Activated CD4-positive, CD25-positive, alpha-beta regulatory T cell treated with anti-CD3 and anti-CD28 coated beads, Interleukin-2, amount 50 U/mL, for 16 hours (primary cell): ENCODE measurements around the gene FKBP9.
"Not testable (repeated sequence)": the region's sequence is repeated elsewhere in the genome, so short reads cannot be mapped to it uniquely, and the experiment has no call there.

ENCODE experiments used
- DNase-seq: peaks from one replicate; pipeline ENCODE4 v3.0.0-alpha.2; 2020; ENCODE audit warnings: low read depth, low spot score

The FKBP9 gene

DNA sequence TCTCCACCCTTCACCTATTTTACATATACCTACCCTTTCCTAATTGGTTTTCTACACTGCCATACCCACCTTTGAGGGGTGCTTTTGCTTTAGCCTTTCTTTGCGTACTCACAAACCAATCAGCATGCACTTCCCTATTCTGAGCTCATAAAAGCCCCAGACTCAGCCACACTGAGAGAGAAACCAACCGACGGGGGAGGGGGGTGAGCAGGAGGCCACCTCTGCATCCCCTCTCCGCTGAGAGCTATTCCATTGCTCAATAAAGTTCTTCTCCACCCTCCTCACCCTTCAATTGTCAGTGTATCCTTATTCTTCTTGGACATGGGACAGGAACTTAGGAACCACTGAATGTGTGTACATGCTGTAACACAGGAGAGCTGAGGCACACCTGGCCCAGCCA is 9.0 kb upstream of the FKBP9 start:
- DNase-seq = no peak

DNA sequence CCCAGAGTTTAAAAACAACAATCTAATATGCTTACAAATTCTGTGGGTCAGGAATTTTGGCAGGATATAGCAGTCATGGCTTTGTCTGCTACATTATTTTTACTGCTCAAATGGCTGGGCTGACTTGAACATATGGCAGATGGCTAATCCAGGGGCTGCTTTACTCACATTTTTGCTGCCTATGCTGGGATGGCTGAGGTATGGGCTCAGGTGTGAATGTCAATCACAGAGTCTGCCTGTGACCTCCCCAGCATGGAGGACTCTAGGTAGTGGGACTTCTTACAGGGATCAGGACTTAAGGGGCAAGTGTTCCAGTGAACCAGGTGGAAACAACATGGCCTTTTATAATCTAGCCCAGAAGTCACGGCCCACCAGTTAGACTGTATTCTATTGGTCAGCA is 4.4 kb upstream of the FKBP9 start:
- no peak for DNase-seq

DNA sequence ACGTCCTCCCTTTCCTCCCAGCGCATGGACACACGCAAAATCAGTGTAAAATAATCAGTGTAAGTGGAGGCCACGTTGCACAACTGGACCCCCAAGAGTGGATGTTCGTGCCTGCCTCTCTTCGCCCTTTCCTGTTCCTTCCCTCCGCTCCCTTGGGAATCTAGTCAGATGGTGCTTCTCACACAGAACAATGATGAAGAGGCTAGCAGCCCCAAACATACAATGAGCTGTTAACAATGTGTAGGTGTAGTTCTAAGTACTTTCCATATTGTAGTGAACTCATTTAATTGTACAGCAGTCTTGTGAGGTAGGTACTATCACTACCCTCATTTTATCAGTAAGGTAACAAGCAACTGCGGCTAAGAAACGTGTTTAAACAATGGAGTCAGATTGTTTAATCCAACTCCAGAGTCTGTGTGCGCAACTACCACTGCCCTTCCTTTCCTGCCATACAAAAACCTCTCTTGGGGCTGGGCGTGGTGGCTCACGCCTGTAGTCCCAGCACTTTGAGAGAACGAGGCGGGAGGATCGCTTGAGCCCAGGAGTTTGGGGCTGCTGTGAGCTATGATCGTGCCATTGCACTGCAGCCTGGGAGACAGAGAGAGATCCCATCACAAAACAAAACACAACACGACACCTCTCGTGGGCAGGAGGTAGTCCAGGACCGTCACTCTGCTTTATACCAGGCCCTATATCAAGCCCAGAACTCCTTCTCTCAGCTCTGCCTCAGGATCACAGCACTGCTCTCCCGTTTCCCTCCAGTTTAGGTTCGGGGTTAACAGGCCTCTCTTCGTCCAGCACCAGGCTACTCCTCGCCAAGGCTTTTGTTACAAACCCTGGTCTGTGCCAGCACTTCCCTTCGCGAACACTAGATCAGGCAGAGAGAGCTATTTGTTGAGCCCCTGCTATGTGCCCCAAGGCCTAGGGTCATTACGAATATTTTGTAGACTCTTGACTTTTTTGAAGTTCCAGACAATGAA is 1.1 kb downstream of the FKBP9 start:
- DNase-seq = no peak

DNA sequence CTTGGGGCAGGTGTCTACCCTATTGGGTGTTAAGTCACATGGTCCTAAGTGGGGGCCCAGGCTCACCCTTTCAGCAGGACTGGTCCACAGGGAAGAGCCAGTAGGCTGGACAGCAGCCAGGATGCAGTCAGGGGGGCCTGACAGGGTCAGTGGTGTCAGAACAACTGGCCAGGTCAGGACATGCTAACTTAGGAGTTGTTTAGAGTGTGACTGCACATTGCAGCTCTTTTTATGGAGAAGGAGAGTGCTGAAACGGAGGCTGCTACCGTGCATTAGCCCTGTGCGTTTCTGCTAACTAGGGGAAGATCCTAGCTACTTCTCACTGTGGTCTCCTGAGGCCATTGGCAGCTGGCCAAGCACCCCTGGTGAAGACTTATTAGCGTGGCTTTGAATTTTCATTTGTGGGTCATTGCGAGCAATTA is 6.7 kb downstream of the FKBP9 start:
- DNase-seq = not testable (repeated sequence)

DNA sequence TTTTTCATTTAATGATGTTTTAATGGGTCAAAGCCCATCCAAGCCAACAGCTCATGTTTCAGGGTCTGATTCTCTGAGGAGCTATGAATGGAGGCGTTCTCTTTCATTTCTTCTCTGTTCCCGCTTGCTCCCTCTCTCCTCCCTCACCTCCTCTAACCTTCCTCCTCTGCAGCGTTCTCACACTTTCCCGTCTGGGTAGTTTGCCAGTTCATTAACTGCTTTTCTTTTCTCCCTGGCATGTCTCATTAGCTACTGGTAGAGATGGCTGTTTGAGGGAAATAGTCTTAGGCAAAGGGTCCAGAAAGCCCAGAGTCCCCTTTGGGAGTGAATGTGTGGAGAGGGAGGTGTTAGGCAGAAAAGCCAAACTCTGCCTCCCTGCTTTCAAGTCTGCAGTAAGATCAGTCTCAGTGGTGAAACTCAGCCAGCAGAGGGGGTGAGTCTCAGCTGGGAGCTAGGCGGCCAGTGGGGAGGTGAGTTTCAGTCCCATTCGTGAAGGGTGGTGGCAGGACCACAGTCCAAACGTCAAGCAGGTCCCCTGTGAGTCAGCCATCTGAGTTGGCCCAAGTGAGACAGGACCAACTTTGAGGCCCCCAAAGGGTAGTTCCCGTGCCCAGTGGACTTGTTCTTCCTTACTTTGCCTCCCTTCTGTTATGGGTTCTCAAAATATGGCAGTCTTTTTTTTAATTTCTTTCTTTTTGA is 7.4 kb downstream of the FKBP9 start:
- not testable (repeated sequence) for DNase-seq

DNA sequence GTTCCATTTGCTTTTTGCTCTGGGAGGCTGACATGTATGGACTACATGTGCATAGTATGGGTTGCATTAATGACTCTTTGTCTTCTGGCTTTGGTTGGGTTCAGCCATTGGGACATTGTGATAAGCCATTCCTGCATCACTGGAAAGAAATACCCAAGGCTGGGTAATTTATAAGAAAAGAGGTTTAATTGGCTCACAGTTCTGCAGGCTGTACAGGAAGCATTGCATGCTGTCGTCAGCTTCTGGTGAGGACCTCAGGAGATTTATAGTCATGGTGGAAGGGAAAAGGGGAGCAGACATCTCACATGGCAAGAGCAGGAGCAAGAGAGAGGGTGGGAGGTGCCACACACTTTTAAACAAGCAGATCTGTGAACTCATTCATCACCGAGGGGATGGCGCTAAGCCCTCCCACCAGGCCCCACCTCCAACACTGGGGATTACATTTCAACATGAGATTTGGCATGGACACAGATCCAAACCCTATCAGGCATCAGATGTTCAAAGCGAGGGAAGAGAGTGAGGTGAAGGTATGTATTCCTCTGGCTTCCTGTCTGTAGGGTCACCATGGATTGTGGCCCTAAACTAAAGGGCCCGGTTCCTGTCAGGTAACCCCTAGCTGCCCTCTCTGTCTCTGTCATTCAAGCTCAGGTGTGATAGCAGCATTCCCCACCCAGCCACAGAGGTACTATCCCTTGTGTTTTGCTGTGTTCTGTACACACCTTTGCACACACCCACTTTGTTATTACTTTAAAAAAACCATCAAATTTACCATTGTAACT is 9.4 kb downstream of the FKBP9 start:
- not testable (repeated sequence) for DNase-seq

DNA sequence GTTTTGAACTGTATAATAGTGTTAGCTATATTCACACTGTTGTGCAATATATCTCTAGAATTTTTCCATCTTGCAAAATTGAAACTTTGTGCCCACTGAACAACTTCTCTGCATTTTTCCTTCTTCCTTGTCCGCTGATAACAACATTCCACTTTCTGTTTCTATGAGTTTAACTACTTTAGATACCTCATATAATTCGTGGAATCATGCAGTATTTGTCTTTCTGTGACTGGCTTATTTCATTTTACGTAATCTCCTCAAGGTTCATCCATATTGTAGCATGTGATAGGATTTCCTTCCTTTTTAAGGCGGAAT is 10.0 kb downstream of the FKBP9 start:
- DNase-seq = not testable (repeated sequence)

DNA sequence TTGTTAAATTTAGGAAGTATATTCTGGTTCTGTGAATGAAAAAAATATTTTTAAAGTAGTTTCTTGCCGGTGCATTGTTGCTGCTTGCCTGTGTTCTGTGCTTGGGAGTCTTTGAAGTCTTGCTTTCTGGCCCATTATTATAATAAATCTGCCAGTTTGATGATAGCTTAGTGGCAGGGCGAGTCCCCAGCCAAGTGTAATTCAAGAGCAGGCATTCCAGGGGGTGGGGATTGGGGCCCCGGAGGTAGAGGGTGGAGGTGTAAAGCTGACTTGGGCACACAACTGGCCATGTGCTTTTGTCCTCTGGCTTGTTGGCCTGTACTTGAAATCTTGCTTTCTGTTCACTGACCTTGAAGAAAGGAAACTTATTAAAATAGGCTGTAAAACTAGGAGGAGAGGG is 14.7 kb downstream of the FKBP9 start:
- DNase-seq = not testable (repeated sequence)

DNA sequence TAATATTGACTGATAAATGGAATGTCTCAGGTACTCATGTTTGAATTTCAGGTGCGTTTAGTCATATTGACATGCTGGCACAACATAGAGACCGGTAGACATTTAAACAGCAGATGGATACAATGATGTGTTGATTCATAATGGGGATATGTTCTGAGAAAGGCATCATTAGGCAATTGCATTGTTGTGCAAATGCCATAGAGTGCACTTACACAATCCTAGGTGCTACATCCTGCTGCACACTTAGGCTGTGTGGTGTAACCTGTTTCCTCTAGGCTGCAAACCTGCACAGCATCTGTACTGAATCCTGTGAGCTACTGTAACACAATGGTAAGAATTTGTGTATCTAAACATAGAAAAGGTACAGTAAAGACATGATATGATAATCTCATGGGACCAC is 19.9 kb downstream of the FKBP9 start:
- DNase-seq = not testable (repeated sequence)

DNA sequence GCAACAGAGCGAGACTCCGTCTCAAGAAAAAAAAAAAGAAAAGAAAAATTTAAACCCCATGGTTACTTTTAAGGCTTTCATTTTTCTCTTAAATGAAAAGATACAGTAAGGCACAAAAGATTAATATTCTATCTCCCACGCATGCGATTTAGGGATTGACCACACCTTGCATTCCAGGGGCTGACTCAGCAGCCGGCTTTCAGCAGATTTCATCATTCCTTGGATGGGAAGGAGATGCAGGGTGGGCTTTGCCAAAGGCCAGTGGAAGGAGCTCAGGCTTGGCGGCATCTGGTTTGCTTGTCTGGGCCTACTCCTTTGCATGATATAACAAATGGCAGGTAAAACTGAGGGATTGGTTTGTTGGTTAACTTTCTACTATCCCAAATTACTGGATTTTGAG is 22.0 kb downstream of the FKBP9 start:
- DNase-seq = not testable (repeated sequence)

DNA sequence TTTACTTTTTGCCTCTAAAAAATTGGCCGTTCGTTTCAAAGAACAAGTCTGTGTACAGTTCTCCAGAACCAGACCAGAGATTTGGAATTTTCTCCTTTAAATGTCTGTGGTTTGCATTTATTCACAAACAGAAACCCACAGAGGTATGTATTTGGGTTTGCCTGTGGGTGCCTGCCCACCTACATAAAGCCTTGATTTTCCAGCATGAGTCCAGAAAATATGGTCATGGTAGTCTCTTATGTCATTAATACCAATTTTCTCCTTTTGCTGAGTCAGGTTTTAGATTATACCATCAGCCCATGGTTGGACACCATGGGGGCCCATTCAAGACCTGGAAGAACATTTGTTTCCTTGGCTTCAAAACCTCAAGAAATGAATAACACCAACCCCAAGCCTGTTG is 22.7 kb downstream of the FKBP9 start:
- not testable (repeated sequence) for DNase-seq

DNA sequence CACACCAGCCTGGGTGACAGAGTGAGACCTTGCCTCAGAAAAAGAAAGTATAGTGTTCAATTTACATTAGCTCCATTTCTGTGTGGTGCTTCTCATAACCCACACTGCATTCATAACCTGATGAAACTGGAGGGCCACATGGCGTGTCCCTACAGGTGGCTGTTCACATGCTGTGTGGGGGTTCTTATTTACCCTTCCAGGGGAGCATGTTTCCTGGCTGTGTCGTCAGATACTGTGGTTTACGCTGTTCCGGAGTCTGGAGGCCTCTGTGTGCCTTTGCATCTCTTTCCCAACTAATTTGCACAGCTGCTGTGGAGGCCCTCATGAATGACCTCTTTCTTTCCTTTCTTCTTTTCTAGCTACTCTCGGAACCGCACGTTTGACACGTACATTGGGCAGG is 30.9 kb downstream of the FKBP9 start:
- not testable (repeated sequence) for DNase-seq

DNA sequence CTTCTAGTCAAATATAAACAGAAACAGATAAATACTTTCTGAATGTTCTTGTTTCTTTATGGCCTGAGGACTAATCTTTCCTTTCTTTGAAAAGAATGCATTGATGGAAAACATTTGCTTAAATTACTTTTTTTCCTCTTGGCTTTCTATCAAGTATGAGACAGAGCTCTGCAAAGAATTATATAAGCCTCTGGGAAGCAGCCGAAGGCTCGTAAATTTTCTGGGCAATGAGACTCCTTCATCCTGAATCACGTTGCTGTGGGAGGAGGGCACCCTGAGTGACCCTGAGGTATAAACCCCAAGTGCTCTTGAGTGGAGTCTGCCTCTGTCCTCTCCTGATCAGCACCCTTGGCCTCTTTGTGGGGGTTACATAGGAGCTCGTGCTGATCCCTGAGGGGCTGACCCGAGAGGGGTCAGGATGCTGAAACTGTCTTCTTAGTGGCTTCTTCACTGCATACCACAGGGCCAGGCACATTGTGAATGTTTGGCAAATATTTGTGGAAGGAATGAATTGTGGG is 33.9 kb downstream of the FKBP9 start:
- DNase-seq = not testable (repeated sequence)

DNA sequence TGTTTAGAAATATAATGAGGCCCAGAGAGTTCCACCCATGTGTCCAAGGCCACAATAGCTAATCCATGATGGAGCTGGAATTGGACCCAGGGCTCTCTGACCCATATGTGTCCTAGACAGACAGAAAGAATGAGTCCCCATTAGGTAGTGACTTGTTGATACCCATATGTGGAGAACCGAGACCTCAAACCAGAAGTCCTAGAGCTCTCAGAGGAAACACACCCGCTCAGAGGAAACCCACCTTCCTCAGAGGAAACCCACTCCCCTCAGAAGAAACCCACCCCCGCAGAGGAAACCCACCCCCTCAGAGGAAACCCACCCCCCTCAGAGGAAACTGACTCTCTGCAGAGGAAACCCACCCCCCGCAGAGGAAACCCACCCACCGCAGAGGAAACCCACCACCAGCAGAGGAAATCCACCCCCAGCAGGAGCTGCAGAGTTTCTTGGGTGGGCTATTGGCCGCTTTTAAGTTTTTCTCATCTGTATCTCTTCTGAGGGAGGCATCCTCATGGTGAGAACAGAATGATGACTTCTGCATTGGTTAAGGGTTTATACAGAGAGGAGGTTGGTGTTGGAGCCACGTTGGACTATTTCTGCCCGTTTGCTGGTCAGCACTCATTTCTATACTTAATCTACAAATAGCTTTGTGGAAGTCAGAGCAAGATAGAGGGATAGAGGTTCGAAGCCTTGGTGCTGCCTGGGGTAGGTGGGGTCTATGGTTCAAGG is 34.9 kb downstream of the FKBP9 start:
- not testable (repeated sequence) for DNase-seq

DNA sequence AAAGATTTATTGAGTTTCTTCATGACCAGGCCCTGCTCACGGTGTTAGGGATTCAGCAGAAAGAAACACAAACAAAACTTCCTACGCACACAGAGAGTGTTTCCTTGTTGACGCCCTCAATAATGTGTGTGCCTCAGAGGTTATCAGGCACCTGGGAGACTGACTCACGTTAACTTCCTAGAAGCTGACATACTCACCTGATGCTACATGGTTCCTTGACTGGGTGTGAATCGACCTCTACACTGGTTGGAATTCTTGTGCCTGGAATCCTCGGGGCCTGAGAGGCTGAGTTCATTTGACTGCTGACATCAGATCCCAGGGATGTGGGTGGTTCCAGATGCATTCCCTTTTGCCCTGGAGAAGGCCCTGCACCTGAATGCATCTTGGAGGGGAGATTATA is 35.5 kb downstream of the FKBP9 start:
- not testable (repeated sequence) for DNase-seq

DNA sequence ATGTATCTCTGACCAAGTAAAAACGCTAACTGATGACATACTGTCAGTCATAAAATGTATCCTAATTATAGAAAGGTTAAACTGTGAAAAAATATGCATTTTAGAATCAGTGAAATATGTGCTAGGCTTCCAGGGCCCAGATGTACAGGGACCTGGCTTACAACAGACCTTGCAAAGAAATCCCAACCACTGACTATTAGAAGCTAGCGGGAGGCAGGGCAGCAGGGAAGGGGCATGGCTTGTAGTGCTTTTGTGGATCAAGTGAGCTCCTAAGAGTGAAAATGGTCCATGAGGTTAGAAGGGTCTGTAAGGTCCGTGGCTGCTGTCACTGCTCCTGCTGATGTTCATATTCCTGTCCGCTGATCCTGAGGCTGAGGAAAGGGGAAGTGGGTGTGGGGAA is 40.7 kb downstream of the FKBP9 start:
- DNase-seq = not testable (repeated sequence)

DNA sequence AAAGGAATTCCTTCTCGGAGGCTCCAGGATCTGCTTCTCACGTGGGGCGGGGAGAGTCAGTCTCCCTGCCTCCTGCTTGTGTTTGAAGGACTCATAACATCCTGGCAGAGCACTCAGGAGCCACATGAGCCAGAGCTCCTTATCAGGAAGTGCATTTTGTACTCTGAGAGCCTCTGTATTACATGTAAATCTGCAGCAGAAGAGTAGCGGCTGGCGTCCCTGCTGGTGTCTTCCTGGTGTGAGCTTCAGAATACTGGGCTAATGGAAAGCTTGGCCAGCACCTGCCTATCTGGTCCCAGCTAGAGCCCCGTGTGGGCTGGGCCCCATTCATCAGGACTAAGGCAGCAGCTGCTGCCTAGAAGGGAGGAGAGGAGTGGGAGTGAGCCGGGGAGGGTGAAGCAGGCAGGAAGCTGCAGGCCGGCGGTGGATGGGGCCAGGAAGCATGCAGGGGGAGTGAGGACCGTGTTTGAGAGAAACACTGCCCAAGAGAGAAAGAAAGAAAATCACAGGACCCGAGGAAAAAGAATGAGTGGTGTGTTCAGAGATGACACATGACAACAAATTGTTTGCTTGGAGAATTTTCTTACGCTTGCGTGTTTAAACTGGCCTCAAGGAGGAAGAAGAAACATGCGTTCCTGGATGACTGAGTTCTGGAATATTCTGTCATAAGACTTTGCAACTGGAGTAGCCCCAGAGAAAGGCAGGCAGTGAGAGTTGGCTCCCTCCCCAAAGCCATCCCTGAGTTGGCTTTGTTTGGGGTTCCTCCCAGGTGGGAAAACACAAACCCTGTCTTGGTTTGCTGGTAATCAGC is 41.3 kb downstream of the FKBP9 start:
- not testable (repeated sequence) for DNase-seq

DNA sequence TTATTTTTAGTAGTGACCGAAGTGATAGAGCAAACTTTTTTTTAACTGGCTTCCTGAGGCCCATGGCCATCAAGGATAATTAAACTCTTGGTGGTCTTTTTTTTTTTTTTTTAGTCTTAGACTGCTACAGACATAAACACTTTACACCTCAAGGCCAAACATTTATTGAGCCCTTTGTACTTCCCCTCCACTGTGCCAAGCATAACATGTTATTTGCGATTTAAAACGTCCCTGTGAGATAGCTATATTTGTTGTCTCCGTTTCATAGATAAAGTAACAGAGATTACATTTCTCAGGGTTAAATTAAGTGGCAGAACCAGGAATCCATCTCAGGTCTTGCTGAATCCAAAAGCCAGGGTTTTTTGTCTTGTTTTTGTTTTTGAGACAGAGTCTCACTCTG is 42.1 kb downstream of the FKBP9 start:
- DNase-seq = not testable (repeated sequence)

DNA sequence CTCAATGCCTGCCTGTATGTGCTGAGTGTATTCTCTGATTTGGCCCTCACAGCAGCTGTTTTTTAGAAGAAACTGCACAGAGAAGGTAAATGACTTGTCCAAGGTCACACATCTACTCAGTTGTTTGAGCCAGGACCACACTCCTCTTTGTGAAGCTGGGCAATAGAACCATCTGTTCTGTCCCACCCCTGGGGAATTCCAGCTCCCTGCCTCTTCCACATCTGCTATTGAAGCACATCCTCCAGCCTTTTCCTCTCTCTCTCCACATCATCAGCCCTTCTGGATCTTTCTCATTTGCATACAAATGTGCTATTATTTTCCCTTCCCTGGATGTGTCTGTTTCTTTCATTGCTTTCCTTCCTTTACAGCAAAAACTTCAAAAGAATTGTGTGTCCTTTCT is 45.9 kb downstream of the FKBP9 start:
- not testable (repeated sequence) for DNase-seq

DNA sequence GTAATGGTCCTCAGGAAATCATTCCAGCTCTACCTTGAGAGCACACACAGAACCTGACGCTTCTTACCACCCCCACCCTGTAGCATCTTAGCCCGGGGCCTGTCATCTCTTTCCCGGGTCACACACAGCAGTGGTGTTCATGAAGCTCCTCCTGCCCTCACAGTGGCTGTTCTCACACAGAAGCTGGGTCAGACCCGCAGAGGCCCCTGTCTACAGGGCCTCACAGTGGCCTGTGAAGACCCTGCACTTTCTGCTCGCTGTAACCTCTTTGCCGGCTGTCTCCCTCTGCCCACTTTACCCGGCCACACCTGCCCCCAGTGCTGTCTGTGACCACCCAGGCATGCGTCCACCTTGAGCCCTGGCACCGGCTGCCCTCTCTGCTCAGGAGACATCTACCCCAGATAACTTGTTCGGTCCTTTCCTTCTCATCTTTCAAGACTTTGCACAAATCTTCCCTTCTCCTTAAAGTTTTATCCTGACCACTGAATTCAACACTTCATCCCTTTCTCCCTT is 46.9 kb downstream of the FKBP9 start:
- DNase-seq = not testable (repeated sequence)
